K562 (cell line): ENCODE data around the gene LANCL3. TPM values are rescaled to one million over a fixed set of nuclear protein-coding genes. Genes with fewer than 3 reads are reported as not detected.

ENCODE experiments used
- CHD4 ChIP-seq: fragments of 200-600 bp; sonication (generic); IDR thresholded peaks from 3 replicates; pipeline ENCODE4 v1.6.1; 2012; ENCODE audit warnings: low read depth, mild to moderate bottlenecking, mixed read lengths, low read length, inconsistent platforms; ENCODE audit not compliant: insufficient read depth, insufficient replicate concordance, poor library complexity, severe bottlenecking
- E2F1 ChIP-seq: sonication (generic); formaldehyde crosslinking; IDR thresholded peaks from 2 replicates; pipeline ENCODE4 v1.8.1; 2023; ENCODE audit warnings: mild to moderate bottlenecking, missing genetic modification reagents, moderate library complexity
- FOXM1 ChIP-seq, 2 experiments: fragments of 450-650 bp in 1 of 2; sonication (generic) in 1 of 2; formaldehyde crosslinking in 1 of 2; IDR thresholded peaks; 2 replicates each; pipeline versions ENCODE4 v1.6.1 to v1.9.0; 2017 to 2022; ENCODE audit warnings: low read depth in 2 of 2, mild to moderate bottlenecking in 2 of 2, missing genetic modification reagents in 1 of 2, moderate library complexity in 1 of 2
- FOXO4 ChIP-seq: fragments of 450-650 bp; formaldehyde crosslinking; IDR thresholded peaks from 2 replicates; pipeline ENCODE4 v1.4.0; 2020; ENCODE audit warnings: mild to moderate bottlenecking, moderate library complexity
- FOXP1 ChIP-seq: sonication (generic); formaldehyde crosslinking; IDR thresholded peaks from 2 replicates; pipeline ENCODE4 v1.8.0; 2022; ENCODE audit warnings: mild to moderate bottlenecking, missing genetic modification reagents
- HNRNPH1 ChIP-seq: fragments of 200-400 bp; formaldehyde crosslinking; optimal IDR thresholded peaks from 2 replicates; pipeline ENCODE3; 2017; ENCODE audit warnings: low read depth, mild to moderate bottlenecking, low read length, moderate library complexity
- KDM5B ChIP-seq: fragments of 200-600 bp; sonication (generic); IDR thresholded peaks from 2 replicates; pipeline ENCODE4 v1.6.1; 2012; ENCODE audit warnings: low read depth, mild to moderate bottlenecking, moderate library complexity, low read length, control low read depth, inconsistent platforms; ENCODE audit not compliant: insufficient replicate concordance
- LARP7 ChIP-seq: fragments of 450-650 bp; IDR thresholded peaks from 2 replicates; pipeline ENCODE4 v1.6.1; 2016
- LCOR ChIP-seq: sonication (generic); formaldehyde crosslinking; IDR thresholded peaks from 2 replicates; pipeline ENCODE4 v1.8.0; 2022; ENCODE audit warnings: mild to moderate bottlenecking, missing genetic modification reagents
- NONO ChIP-seq, 2 experiments: fragments of 200-400 bp in 1 of 2; fragments of 450-650 bp in 1 of 2; formaldehyde crosslinking in 1 of 2; IDR thresholded peaks; 2 replicates each; pipeline ENCODE4 v1.6.1; 2017; ENCODE audit warnings: low read depth in 2 of 2, mild to moderate bottlenecking in 2 of 2, moderate library complexity in 2 of 2, low read length in 1 of 2
- PHB2 ChIP-seq: fragments of 450-650 bp; IDR thresholded peaks from 2 replicates; pipeline ENCODE4 v1.6.1; 2017; ENCODE audit warnings: low read depth
- RBM39 ChIP-seq: fragments of 200-400 bp; formaldehyde crosslinking; optimal IDR thresholded peaks from 2 replicates; pipeline ENCODE3; 2018; ENCODE audit warnings: low read depth, low read length
- SAP30 ChIP-seq: fragments of 200-600 bp; sonication (generic); IDR thresholded peaks from 2 replicates; pipeline ENCODE4 v1.6.1; 2012; ENCODE audit warnings: borderline replicate concordance, low read depth, mild to moderate bottlenecking, moderate library complexity, low read length, control low read depth, inconsistent platforms; ENCODE audit not compliant: insufficient read depth, poor library complexity, severe bottlenecking
- SRSF9 ChIP-seq: fragments of 200-400 bp; formaldehyde crosslinking; IDR thresholded peaks from 2 replicates; pipeline ENCODE4 v1.6.1; 2017; ENCODE audit warnings: low read depth, low read length, borderline replicate concordance
- ZC3H8 ChIP-seq: fragments of 450-650 bp; IDR thresholded peaks from 2 replicates; pipeline ENCODE4 v1.6.1; 2017
- ZNF124 ChIP-seq: sonication (generic); formaldehyde crosslinking; IDR thresholded peaks from 2 replicates; pipeline ENCODE4 v1.8.1; 2022; ENCODE audit warnings: missing genetic modification reagents
- ZNF143 ChIP-seq: sonication (generic); formaldehyde crosslinking; IDR thresholded peaks from 2 replicates; pipeline ENCODE4 v1.9.0; 2022; ENCODE audit warnings: mild to moderate bottlenecking, missing genetic modification reagents
- ZNF224 ChIP-seq: sonication (generic); formaldehyde crosslinking; IDR thresholded peaks from 2 replicates; pipeline ENCODE4 v1.8.0; 2022; ENCODE audit warnings: mild to moderate bottlenecking, missing genetic modification reagents
- ZNF324 ChIP-seq: fragments of 250-450 bp; sonication (Bioruptor Pico); IDR thresholded peaks from 2 replicates; pipeline ENCODE4 v1.4.0; 2020; ENCODE audit warnings: mild to moderate bottlenecking
- ZNF551 ChIP-seq: fragments of 250-450 bp; sonication (Bioruptor Pico); IDR thresholded peaks from 2 replicates; pipeline ENCODE4 v1.5.0; 2021; ENCODE audit warnings: mild to moderate bottlenecking, moderate library complexity
- ZNF699 ChIP-seq: fragments of 250-450 bp; sonication (Bioruptor Pico); IDR thresholded peaks from 2 replicates; pipeline ENCODE4 v1.8.0; 2021; ENCODE audit warnings: mild to moderate bottlenecking, moderate library complexity; ENCODE audit not compliant: insufficient replicate concordance
- polyA plus RNA-seq, 8 experiments: library from polyadenylated mRNA; depleted of rRNA in 4 of 8; stranded (reverse) in 5 of 8; unstranded in 3 of 8; fragments of >200 nt; fragmentation: Nextera tagmentation in 2 of 8; fragmentation: Illumina TruSeq in 1 of 8; extraction: Ambion mirVana in 2 of 8; extraction: Trizol in 1 of 8; gene quantifications; 2 replicates each; pipeline versions ENCODE4 v1.2.1 to v1.2.3, GENCODE V29; 2011 to 2014; ENCODE audit warnings: inconsistent platforms in 1 of 8, missing spikeins in 1 of 8
- total RNA-seq, 7 experiments: library from RNA; depleted of rRNA in 6 of 7; stranded (reverse); fragments of >200 nt in 6 of 7; fragmentation: Illumina TruSeq in 2 of 7; extraction: Trizol in 2 of 7; gene quantifications; 2 replicates each; pipeline versions ENCODE4 v1.2.1 to v1.2.3, GENCODE V29; 2011 to 2021; ENCODE audit warnings: low replicate concordance in 1 of 7
- TF ChIP-seq, protein P1 (sequence below): sonication (generic); formaldehyde crosslinking; IDR thresholded peaks from 2 replicates; pipeline ENCODE4 v1.8.0; 2023; ENCODE audit warnings: mild to moderate bottlenecking, missing genetic modification reagents

The LANCL3 gene
- total and polyA plus RNA-seq, 9 of the 15 experiments (the other 6 are each of a cell fraction or from before 2014, with no cell fraction given) = 0.41 to 1.5 (median 0.58) TPM

DNA sequence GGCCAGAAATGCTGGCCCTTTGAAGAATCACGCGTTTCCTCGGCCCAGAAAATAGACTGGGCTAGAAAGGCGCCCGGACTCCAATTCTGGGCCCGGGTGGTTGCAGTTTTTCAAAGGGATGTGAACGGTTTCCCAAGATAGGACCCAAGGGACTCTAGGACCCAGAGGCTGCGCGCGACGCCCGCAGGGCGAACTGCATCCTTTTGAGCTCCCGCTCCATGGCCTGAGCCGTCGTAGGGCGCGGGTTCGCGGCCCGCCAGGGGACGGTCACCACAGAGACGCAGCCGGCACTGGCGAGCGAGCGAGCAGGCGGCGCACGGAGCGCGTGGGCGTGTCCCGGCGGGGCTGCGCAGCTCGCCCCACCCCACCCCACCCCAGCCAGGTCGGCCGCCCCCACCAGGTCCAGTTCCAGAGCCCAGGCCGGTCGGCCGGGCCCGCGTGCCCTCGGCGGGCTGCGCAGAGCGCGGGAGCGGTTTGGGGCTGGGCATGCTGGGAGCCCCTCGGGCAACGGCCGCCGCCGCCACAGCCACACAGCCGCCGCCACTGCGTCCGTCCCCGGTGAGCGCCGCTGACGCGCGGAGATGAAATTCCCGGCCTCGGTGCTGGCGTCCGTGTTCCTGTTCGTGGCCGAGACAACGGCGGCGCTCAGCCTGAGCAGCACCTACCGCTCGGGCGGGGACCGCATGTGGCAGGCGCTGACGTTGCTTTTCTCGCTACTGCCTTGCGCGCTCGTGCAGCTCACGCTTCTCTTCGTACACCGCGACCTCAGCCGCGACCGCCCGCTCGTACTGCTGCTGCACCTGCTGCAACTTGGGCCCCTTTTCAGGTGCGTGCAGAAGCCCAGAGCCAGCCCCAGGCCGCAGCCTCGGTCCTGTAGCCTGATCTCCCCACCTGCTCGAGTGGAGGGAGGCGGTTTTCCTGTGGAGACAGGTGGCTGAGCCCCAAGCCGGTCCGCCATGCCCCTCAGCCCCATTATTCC lies 114.2 kb downstream of the LANCL3 start, which contains the start of gene XK (continued):
- TF ChIP-seq, protein P1, sequence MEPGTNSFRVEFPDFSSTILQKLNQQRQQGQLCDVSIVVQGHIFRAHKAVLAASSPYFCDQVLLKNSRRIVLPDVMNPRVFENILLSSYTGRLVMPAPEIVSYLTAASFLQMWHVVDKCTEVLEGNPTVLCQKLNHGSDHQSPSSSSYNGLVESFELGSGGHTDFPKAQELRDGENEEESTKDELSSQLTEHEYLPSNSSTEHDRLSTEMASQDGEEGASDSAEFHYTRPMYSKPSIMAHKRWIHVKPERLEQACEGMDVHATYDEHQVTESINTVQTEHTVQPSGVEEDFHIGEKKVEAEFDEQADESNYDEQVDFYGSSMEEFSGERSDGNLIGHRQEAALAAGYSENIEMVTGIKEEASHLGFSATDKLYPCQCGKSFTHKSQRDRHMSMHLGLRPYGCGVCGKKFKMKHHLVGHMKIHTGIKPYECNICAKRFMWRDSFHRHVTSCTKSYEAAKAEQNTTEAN (CRISPR knock-in tag) = peak; percentile 63; the same call in 1 of the 2 replicates
- TF ChIP-seq ZNF224 (CRISPR knock-in tag) (peak; percentile 87; the same call in 1 of the 2 replicates), ZNF699 (CRISPR knock-in tag) (no peak), E2F1 (CRISPR knock-in tag) (0 out of 2 replicates have a peak, but pooled peaks have one; percentile 31), ZC3H8 (no peak), NONO (IDR thresholded peaks at IDR 0.05; ENCODE audit: low read depth in 2 of 2, low read length in 1 of 2) (peak in 1 of 2 experiments; percentile 54; a peak in 1 of 4 replicates), HNRNPH1 (no peak), ZNF124 (CRISPR knock-in tag) (no peak), ZNF324 (CRISPR knock-in tag) (no peak), FOXP1 (CRISPR knock-in tag) (peak; percentile 96), LARP7 (no peak), ZNF143 (peak; percentile 56; the same call in 1 of the 2 replicates), LCOR (CRISPR knock-in tag) (peak; percentile 27; the same call in 1 of the 2 replicates), CHD4 (no peak), SRSF9 (no peak), FOXM1 (IDR thresholded peaks at IDR 0.05; ENCODE audit: low read depth) (peak; percentile 54; the same call in 1 of the 2 replicates), FOXM1 (CRISPR knock-in tag; IDR thresholded peaks at IDR 0.05; ENCODE audit: low read depth) (no peak), SAP30 (no peak), ZNF551 (no peak), KDM5B (peak; percentile 38), RBM39 (no peak), PHB2 (no peak), FOXO4 (CRISPR knock-in tag) (no peak)
